ENCODE measurements around the gene SSBP3.

The SSBP3 gene

GRCh38 chr1:54273092-54273794 lies 133.0 kb downstream of the SSBP3 start:
- peak; percentile 98 for DNase-seq (ENCODE audit: extremely low spot score)
- CTCF ChIA-PET, result interaction anchor here (0.6 to 2.6 kb wide), 11 partner anchors 13 to 307 kb away, joined by 3 to 9 read pairs (median 4); no protein-coding TSS in a partner anchor
- TF ChIP-seq HDGF (IDR thresholded peaks at IDR 0.05; ENCODE audit: borderline replicate concordance) (0 out of 2 replicates have a peak, but pooled peaks have one; percentile 8), PKNOX1 (IDR thresholded peaks at IDR 0.05) (peak; percentile 99), FOXM1 (IDR thresholded peaks at IDR 0.05; ENCODE audit: borderline replicate concordance) (no peak), TARDBP (IDR thresholded peaks at IDR 0.05) (no peak), CTBP1 (IDR thresholded peaks at IDR 0.05; ENCODE audit: borderline replicate concordance) (peak; percentile 85), ELF4 (IDR thresholded peaks at IDR 0.05) (no peak), NFRKB (IDR thresholded peaks at IDR 0.05) (no peak), ZNF384 (IDR thresholded peaks at IDR 0.05) (no peak; the same call in 1 of the 2 replicates), LEF1 (IDR thresholded peaks at IDR 0.05; ENCODE audit: borderline replicate concordance) (peak; percentile 92; the same call in 1 of the 2 replicates), SP1 (IDR thresholded peaks at IDR 0.05) (no peak), BHLHE40 (IDR thresholded peaks at IDR 0.05; ENCODE audit: borderline replicate concordance) (no peak; the same call in 1 of the 2 replicates), FOXA1 (IDR thresholded peaks at IDR 0.05) (no peak), ARNT (IDR thresholded peaks at IDR 0.05) (peak; percentile 77), FOXK2 (IDR thresholded peaks at IDR 0.05) (0 out of 2 replicates have a peak, but pooled peaks have one; percentile 49), L3MBTL2 (conservative IDR thresholded peaks at IDR 0.05) (peak; percentile 52; the same call in 1 of the 2 replicates), SUZ12 (IDR thresholded peaks at IDR 0.05) (no peak)
- POLR2A ChIA-PET, result interaction anchor here (0.6 to 1.4 kb wide), 4 partner anchors 15 to 216 kb away, joined by 3 to 4 read pairs (median 3); partner anchors contain the start of gene SSBP3

- POLR2A ChIA-PET, result interaction anchor here (1.0 to 1.4 kb wide), 3 partner anchors 16 to 216 kb away, joined by 3 to 4 read pairs (median 3); no protein-coding TSS in a partner anchor
These were observed 133.5 kb downstream of the SSBP3 start for GRCh38 chr1:54272772-54273091.

GRCh38 chr1:54272134-54272533 lies 134.1 kb downstream of the SSBP3 start:
- ChIA-PET POLR2A (no interaction called here), CTCF (interaction anchor here (0.6 to 1.6 kb wide), 5 partner anchors 17 to 205 kb away, joined by 3 to 5 read pairs (median 4); no protein-coding TSS in a partner anchor)

More at GRCh38 chr1:54272772-54273091, 133.5 kb downstream of the SSBP3 start:
- no peak for TF ChIP-seq BHLHE40 (IDR thresholded peaks at IDR 0.05; ENCODE audit: borderline replicate concordance)
- TF ChIP-seq LEF1 (IDR thresholded peaks at IDR 0.05; ENCODE audit: borderline replicate concordance), result no peak
- no peak for TF ChIP-seq SUZ12 (IDR thresholded peaks at IDR 0.05)
- no peak for TF ChIP-seq SP1 (IDR thresholded peaks at IDR 0.05)
- TF ChIP-seq ELF4 (IDR thresholded peaks at IDR 0.05), result no peak
- TF ChIP-seq TARDBP (IDR thresholded peaks at IDR 0.05), result no peak
- TF ChIP-seq FOXA1 (IDR thresholded peaks at IDR 0.05), result no peak
- TF ChIP-seq ZNF384 (IDR thresholded peaks at IDR 0.05), result no peak
- TF ChIP-seq FOXM1 (IDR thresholded peaks at IDR 0.05; ENCODE audit: borderline replicate concordance), result 0 out of 2 replicates have a peak, but pooled peaks have one; percentile 8
- peak; percentile 94 for TF ChIP-seq HDGF (IDR thresholded peaks at IDR 0.05; ENCODE audit: borderline replicate concordance)
- CTCF ChIA-PET, result interaction anchor here (0.6 to 2.6 kb wide), 10 partner anchors 14 to 307 kb away, joined by 3 to 9 read pairs (median 4); no protein-coding TSS in a partner anchor
- no peak for DNase-seq (ENCODE audit: extremely low spot score)

GRCh38 chr1:54271341-54271740 lies 134.9 kb downstream of the SSBP3 start:
- ChIA-PET POLR2A (no interaction called here), CTCF (no interaction called here)
- DNase-seq (ENCODE audit: extremely low spot score), result no peak
- TF ChIP-seq FOXK2 (IDR thresholded peaks at IDR 0.05) (no peak), HDGF (IDR thresholded peaks at IDR 0.05; ENCODE audit: borderline replicate concordance) (no peak), SUZ12 (IDR thresholded peaks at IDR 0.05) (no peak), CTBP1 (IDR thresholded peaks at IDR 0.05; ENCODE audit: borderline replicate concordance) (no peak)

More at GRCh38 chr1:54272134-54272533, 134.1 kb downstream of the SSBP3 start:
- DNase-seq (ENCODE audit: extremely low spot score), result no peak
- no peak for TF ChIP-seq FOXM1 (IDR thresholded peaks at IDR 0.05; ENCODE audit: borderline replicate concordance)
- no peak for TF ChIP-seq BHLHE40 (IDR thresholded peaks at IDR 0.05; ENCODE audit: borderline replicate concordance)
- no peak for TF ChIP-seq FOXK2 (IDR thresholded peaks at IDR 0.05)
- TF ChIP-seq CTBP1 (IDR thresholded peaks at IDR 0.05; ENCODE audit: borderline replicate concordance), result no peak
- TF ChIP-seq ELF4 (IDR thresholded peaks at IDR 0.05), result no peak
- TF ChIP-seq HDGF (IDR thresholded peaks at IDR 0.05; ENCODE audit: borderline replicate concordance), result no peak
- no peak for TF ChIP-seq NFRKB (IDR thresholded peaks at IDR 0.05)
- no peak for TF ChIP-seq ARNT (IDR thresholded peaks at IDR 0.05)
- TF ChIP-seq L3MBTL2 (conservative IDR thresholded peaks at IDR 0.05), result no peak
- no peak for TF ChIP-seq TARDBP (IDR thresholded peaks at IDR 0.05)

- DNase-seq (ENCODE audit: extremely low spot score), result no peak
- ChIA-PET CTCF (no interaction called here), POLR2A (no interaction called here)
- TF ChIP-seq PKNOX1 (IDR thresholded peaks at IDR 0.05) (no peak), FOXM1 (IDR thresholded peaks at IDR 0.05; ENCODE audit: borderline replicate concordance) (no peak), SUZ12 (IDR thresholded peaks at IDR 0.05) (no peak), TARDBP (IDR thresholded peaks at IDR 0.05) (no peak)
These were observed 135.7 kb downstream of the SSBP3 start for GRCh38 chr1:54270543-54270942.

- ChIA-PET POLR2A (no interaction called here), CTCF (interaction anchor here (1.5 kb wide), 1 partner anchor 221 kb away, joined by 3 read pairs; no protein-coding TSS in a partner anchor)
- TF ChIP-seq ELF4 (IDR thresholded peaks at IDR 0.05) (no peak), SP1 (IDR thresholded peaks at IDR 0.05) (no peak), LEF1 (IDR thresholded peaks at IDR 0.05; ENCODE audit: borderline replicate concordance) (no peak), FOXM1 (IDR thresholded peaks at IDR 0.05; ENCODE audit: borderline replicate concordance) (no peak), NFRKB (IDR thresholded peaks at IDR 0.05) (no peak), L3MBTL2 (conservative IDR thresholded peaks at IDR 0.05) (no peak), HDGF (IDR thresholded peaks at IDR 0.05; ENCODE audit: borderline replicate concordance) (no peak), PKNOX1 (IDR thresholded peaks at IDR 0.05) (no peak), ZNF384 (IDR thresholded peaks at IDR 0.05) (no peak), TARDBP (IDR thresholded peaks at IDR 0.05) (no peak), FOXA1 (IDR thresholded peaks at IDR 0.05) (no peak), BHLHE40 (IDR thresholded peaks at IDR 0.05; ENCODE audit: borderline replicate concordance) (no peak), ARNT (IDR thresholded peaks at IDR 0.05) (no peak), SUZ12 (IDR thresholded peaks at IDR 0.05) (no peak), CTBP1 (IDR thresholded peaks at IDR 0.05; ENCODE audit: borderline replicate concordance) (no peak), FOXK2 (IDR thresholded peaks at IDR 0.05) (no peak)
- no peak for DNase-seq (ENCODE audit: extremely low spot score)
These were observed 137.4 kb downstream of the SSBP3 start for GRCh38 chr1:54268762-54269297.

All from HEK293T (cell line).